Measurements from ENCODE around the gene TTC34. TPM values are rescaled to one million over a fixed set of nuclear protein-coding genes. Genes with fewer than 3 reads are reported as not detected.
"Not testable (repeated sequence)": the region's sequence is repeated elsewhere in the genome, so short reads cannot be mapped to it uniquely, and the experiment has no call there.

The TTC34 gene
- polyA plus RNA-seq, 3 donors: 0.03 to 1.00 TPM; not detected in 1

DNA sequence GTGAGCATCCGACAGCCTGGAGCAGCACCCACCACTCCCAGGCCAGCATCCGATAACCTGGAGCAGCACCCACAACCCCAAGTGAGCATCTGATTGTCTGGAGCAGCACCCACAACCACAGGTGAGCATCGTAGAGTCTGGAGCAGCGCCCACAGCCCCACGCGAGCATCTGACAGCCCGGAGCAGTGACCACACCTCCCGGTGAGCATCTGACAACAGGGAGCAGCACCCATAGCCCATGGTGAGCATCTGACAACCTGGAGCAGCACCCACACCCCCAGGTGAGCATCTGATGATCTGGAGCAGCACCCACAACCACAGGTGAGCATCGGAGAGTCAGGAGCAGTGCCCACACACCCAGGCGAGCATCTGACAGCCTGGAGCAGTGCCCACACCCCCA lies 143.6 kb downstream of the TTC34 start:
- H3K27me3 Mint-ChIP-seq (ENCODE audit: low read depth in 3 of 3); H3K36me3 Mint-ChIP-seq: not testable (repeated sequence)
- WGBS (ENCODE audit: insufficient coverage): 66% methylated on average over 6 of the region's 10 CpGs

DNA sequence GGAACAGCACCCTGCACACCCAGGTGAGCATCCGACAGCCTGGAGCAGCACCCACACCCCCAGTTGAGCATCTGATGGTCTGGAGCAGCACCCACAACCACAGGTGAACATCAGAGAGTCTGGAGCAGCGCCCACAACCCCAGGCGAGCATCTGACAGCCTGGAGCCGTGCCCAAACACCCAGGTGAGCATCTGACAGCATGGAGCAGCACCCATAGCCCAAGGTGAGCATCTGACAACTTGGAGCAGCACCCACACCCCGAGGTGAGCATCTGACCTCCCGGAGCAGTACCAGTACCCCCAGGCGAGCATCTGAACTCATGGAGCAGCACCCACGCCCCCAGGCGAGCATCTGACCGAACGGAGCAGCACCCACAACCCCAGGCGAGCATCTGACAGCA lies 144.4 kb downstream of the TTC34 start:
- H3K4me3 Mint-ChIP-seq; H3K27me3 Mint-ChIP-seq (ENCODE audit: low read depth in 3 of 3); H3K27ac ChIP-seq (ENCODE audit: low read depth in 1 of 2, low read length in 2 of 2); DNase-seq; H3K4me1 Mint-ChIP-seq; H4K20me1 ChIP-seq (ENCODE audit: insufficient read depth, low read length); H3K27me3 ChIP-seq (ENCODE audit: control insufficient read depth in 2 of 2, insufficient read depth in 2 of 2, low read length in 2 of 2); H3K4me2 ChIP-seq (replicated peaks; ENCODE audit: extremely low read depth, low read length, poor library complexity, severe bottlenecking); H3K27ac Mint-ChIP-seq; H3K36me3 ChIP-seq (replicated peaks in 1 of 2; ENCODE audit: control insufficient read depth in 1 of 2, insufficient read depth in 2 of 2, low read length in 2 of 2); H3K9ac ChIP-seq (ENCODE audit: insufficient read depth, low read length, poor library complexity, severe bottlenecking); H3K9me3 ChIP-seq (replicated peaks in 1 of 2; ENCODE audit: control insufficient read depth in 1 of 2, insufficient read depth in 1 of 2, low read length in 2 of 2); H2AFZ ChIP-seq (ENCODE audit: insufficient read depth, low read depth, low read length, poor library complexity, severe bottlenecking); intact Hi-C loops (cut with micrococcal nuclease); H3K4me1 ChIP-seq (ENCODE audit: control insufficient read depth in 1 of 2, insufficient read depth in 2 of 2, low read length in 2 of 2); H3K4me3 ChIP-seq (replicated peaks in 1 of 3; ENCODE audit: low read depth in 2 of 3, low read length in 3 of 3); H3K79me2 ChIP-seq (ENCODE audit: insufficient read depth, low read length); H3K36me3 Mint-ChIP-seq: not testable (repeated sequence)
- peaks cover 0 to 25% (median 2%) of the 10 kb centered on the region in 7 donors for H3K9me3 Mint-ChIP-seq
- WGBS (ENCODE audit: insufficient coverage): 43% methylated on average over 1 of the region's 12 CpGs

More for the DNA sequence above, 143.6 kb downstream of the TTC34 start:
- H4K20me1 ChIP-seq (ENCODE audit: insufficient read depth, low read length); H3K4me3 ChIP-seq (replicated peaks in 1 of 3; ENCODE audit: low read depth in 2 of 3, low read length in 3 of 3); H3K36me3 ChIP-seq (replicated peaks in 1 of 2; ENCODE audit: control insufficient read depth in 1 of 2, insufficient read depth in 2 of 2, low read length in 2 of 2); H3K27ac Mint-ChIP-seq; H3K9me3 ChIP-seq (replicated peaks in 1 of 2; ENCODE audit: control insufficient read depth in 1 of 2, insufficient read depth in 1 of 2, low read length in 2 of 2); H3K4me1 Mint-ChIP-seq; H2AFZ ChIP-seq (ENCODE audit: insufficient read depth, low read depth, low read length, poor library complexity, severe bottlenecking); H3K4me3 Mint-ChIP-seq; H3K4me2 ChIP-seq (replicated peaks; ENCODE audit: extremely low read depth, low read length, poor library complexity, severe bottlenecking); H3K79me2 ChIP-seq (ENCODE audit: insufficient read depth, low read length); H3K27me3 ChIP-seq (ENCODE audit: control insufficient read depth in 2 of 2, insufficient read depth in 2 of 2, low read length in 2 of 2); H3K27ac ChIP-seq (ENCODE audit: low read depth in 1 of 2, low read length in 2 of 2); H3K9ac ChIP-seq (ENCODE audit: insufficient read depth, low read length, poor library complexity, severe bottlenecking); DNase-seq; H3K4me1 ChIP-seq (ENCODE audit: control insufficient read depth in 1 of 2, insufficient read depth in 2 of 2, low read length in 2 of 2); intact Hi-C loops (cut with micrococcal nuclease): not testable (repeated sequence)
- peaks cover 0 to 24% (median 0%) of the 10 kb centered on the region in 7 donors for H3K9me3 Mint-ChIP-seq

DNA sequence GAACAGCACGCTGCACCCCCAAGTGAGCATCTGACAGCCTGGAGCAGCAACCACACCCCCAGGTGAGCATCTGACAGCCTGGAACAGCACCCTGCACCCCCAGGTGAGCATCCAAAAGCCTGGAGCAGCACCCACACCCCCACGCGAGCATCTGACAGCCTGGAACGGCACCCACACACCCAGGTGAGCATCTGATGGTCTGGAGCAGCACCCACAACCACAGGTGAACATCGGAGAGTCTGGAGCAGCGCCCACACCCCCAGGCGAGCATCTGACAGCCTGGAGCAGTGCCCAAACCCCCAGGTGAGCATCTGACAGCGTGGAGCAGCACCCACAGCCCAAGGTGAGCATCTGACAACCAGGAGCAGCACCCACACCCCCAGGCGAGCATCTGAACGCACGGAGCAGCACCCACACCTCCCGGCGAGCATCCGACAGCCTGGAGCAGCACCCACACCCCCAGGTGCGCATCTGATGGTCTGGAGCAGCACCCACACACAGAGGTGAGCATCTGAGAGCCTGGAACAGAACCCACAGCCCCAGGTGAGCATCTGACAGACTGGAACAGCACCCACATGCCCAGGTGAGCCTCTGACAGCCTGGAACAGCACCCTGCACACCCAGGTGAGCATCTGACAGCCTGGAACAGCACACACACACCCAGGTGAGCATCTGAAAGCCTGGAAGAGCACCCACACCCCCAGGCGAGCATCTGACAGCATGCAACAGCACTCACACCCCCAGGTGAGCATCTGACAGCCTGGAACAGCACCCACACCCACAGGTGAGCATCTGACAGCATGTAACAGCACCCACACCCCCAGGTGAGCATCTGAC lies 145.7 kb downstream of the TTC34 start:
- 45% methylated on average over 15 of the region's 16 CpGs for WGBS (ENCODE audit: insufficient coverage)
- H2AFZ ChIP-seq (ENCODE audit: insufficient read depth, low read depth, low read length, poor library complexity, severe bottlenecking); H3K36me3 Mint-ChIP-seq; H3K27me3 Mint-ChIP-seq (ENCODE audit: low read depth in 3 of 3); H3K27me3 ChIP-seq (ENCODE audit: control insufficient read depth in 2 of 2, insufficient read depth in 2 of 2, low read length in 2 of 2); H3K4me1 Mint-ChIP-seq; H3K4me3 ChIP-seq (replicated peaks in 1 of 3; ENCODE audit: low read depth in 2 of 3, low read length in 3 of 3); H3K79me2 ChIP-seq (ENCODE audit: insufficient read depth, low read length); H4K20me1 ChIP-seq (ENCODE audit: insufficient read depth, low read length); H3K4me3 Mint-ChIP-seq; H3K27ac ChIP-seq (ENCODE audit: low read depth in 1 of 2, low read length in 2 of 2); DNase-seq; H3K4me2 ChIP-seq (replicated peaks; ENCODE audit: extremely low read depth, low read length, poor library complexity, severe bottlenecking); H3K9me3 ChIP-seq (replicated peaks in 1 of 2; ENCODE audit: control insufficient read depth in 1 of 2, insufficient read depth in 1 of 2, low read length in 2 of 2); H3K9ac ChIP-seq (ENCODE audit: insufficient read depth, low read length, poor library complexity, severe bottlenecking); intact Hi-C loops (cut with micrococcal nuclease); H3K36me3 ChIP-seq (replicated peaks in 1 of 2; ENCODE audit: control insufficient read depth in 1 of 2, insufficient read depth in 2 of 2, low read length in 2 of 2); H3K4me1 ChIP-seq (ENCODE audit: control insufficient read depth in 1 of 2, insufficient read depth in 2 of 2, low read length in 2 of 2): not testable (repeated sequence)
- peak overlapping the region in 1 of 7 donors; percentile 0 for H3K27ac Mint-ChIP-seq
- H3K9me3 Mint-ChIP-seq: peaks cover 0 to 25% (median 2%) of the 10 kb centered on the region in 7 donors

DNA sequence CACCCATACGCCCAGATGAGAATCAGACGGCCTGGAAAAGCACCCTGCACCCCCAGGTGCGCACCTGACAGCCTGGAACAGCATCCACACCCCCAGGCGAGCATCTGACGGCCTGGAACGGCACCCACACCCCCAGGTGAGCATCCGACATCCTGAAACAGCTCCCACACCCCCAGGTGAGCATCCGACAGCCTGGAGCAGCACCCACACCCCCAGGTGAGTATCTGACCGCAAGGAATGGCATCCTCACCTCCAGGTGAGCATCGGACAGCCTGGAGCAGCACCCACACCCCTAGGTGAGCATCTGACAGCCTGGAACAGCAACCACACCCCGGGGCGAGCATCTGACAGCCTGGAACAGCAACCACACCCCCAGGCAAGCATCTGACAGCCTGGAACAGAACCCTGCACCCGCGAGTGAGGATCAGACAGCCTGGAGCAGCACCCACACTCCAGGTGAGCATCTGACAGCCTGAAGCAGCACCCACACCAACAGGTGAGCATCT lies 147.0 kb downstream of the TTC34 start:
- H3K4me2 ChIP-seq (replicated peaks; ENCODE audit: extremely low read depth, low read length, poor library complexity, severe bottlenecking); H3K36me3 ChIP-seq (replicated peaks in 1 of 2; ENCODE audit: control insufficient read depth in 1 of 2, insufficient read depth in 2 of 2, low read length in 2 of 2); H3K27me3 Mint-ChIP-seq (ENCODE audit: low read depth in 3 of 3); H3K4me3 Mint-ChIP-seq; H3K4me1 Mint-ChIP-seq; H3K36me3 Mint-ChIP-seq; H3K4me1 ChIP-seq (ENCODE audit: control insufficient read depth in 1 of 2, insufficient read depth in 2 of 2, low read length in 2 of 2); DNase-seq; H3K9ac ChIP-seq (ENCODE audit: insufficient read depth, low read length, poor library complexity, severe bottlenecking); H3K27me3 ChIP-seq (ENCODE audit: control insufficient read depth in 2 of 2, insufficient read depth in 2 of 2, low read length in 2 of 2); H3K27ac ChIP-seq (ENCODE audit: low read depth in 1 of 2, low read length in 2 of 2); H2AFZ ChIP-seq (ENCODE audit: insufficient read depth, low read depth, low read length, poor library complexity, severe bottlenecking); H4K20me1 ChIP-seq (ENCODE audit: insufficient read depth, low read length); H3K79me2 ChIP-seq (ENCODE audit: insufficient read depth, low read length); intact Hi-C loops (cut with micrococcal nuclease); H3K4me3 ChIP-seq (replicated peaks in 1 of 3; ENCODE audit: low read depth in 2 of 3, low read length in 3 of 3); H3K9me3 ChIP-seq (replicated peaks in 1 of 2; ENCODE audit: control insufficient read depth in 1 of 2, insufficient read depth in 1 of 2, low read length in 2 of 2): not testable (repeated sequence)
- peak overlapping the region in 1 of 7 donors; percentile 0 for H3K27ac Mint-ChIP-seq
- peaks cover 0 to 25% (median 2%) of the 10 kb centered on the region in 7 donors for H3K9me3 Mint-ChIP-seq
- WGBS (ENCODE audit: insufficient coverage): 40% methylated on average over 14 of the region's 14 CpGs
